CMK (cell line): ENCODE data around the gene RAB20.
"Not testable (repeated sequence)": the region's sequence is repeated elsewhere in the genome, so short reads cannot be mapped to it uniquely, and the experiment has no call there.

Experiments used
- DNase-seq: peaks from one replicate; pipeline ENCODE4 v3.0.0-alpha.2; 2010; ENCODE audit warnings: low read depth

The RAB20 gene

DNA sequence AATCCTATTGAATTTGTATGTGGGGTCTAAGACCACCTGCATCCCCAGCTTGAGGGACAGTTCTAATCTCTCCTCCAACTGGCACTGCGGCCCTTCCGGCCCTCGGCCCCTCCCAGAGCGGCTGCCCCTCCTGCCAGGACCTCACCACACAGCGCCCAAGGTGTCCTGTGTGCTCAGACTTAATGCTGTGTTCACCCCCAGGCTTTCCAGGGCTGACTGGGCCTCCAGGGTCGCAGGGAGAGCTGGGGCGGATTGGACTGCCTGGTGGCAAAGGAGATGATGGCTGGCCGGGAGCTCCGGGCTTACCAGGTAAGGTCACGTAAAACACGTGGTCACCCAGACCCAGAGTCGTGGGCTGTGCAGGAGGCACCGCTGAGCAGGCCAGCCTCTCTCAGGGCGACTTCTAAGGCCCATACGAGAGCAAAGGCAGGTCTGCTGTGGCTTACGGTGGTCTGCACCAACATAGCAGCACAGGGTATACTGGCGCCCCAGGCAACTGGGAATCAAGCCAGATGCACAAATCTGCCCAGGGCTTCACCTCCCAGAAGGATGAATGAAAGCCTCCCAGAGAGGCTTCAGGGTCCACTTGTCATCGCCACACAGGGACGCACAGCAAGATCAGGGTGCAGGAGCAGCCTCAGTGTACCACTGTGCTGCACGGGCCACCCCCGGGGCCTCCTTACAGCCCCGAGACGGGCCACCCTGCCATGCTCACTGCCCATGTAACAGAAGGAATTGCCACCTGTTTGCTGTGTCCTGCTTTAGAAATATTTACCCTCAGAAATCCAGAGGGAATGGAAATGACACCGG, 69.4 kb downstream of the RAB20 start:
- no peak for DNase-seq

DNA sequence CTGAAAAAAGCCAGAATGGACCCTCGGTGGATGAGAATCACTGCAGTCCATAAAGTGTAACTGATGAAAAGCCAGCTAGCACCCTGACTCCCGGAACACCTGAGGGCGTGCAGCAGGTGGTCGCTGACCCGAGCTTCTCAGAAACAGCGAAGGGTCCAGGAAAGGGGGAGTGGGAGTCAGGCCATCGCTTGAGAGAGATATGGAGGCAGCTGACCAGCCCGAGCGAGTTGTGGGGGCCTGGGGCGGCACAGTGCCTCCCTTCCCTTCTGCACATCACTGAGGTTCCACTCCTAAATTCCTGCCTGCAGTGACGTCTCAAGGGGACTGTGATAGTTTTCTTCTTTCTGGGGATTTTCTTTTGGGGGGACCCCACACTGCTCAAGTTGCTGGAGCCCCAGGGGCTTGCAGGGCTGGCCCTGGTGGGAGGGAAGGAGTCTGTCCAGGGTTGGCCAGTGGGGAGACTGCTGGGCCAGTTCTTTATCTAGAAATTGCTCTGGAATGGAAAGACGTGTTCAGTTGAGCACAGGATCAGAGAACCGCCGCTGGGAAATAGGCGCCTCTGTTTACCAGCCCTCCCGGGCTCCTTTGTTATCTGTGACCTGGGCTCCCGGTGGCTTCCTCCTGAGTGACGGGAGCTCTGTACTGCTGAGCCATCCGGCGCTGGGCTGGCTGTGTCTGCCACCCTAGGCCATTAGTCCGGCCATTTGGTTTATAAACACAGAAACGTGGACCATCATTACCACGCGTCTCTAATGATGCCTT, 71.3 kb downstream of the RAB20 start:
- no peak for DNase-seq

DNA sequence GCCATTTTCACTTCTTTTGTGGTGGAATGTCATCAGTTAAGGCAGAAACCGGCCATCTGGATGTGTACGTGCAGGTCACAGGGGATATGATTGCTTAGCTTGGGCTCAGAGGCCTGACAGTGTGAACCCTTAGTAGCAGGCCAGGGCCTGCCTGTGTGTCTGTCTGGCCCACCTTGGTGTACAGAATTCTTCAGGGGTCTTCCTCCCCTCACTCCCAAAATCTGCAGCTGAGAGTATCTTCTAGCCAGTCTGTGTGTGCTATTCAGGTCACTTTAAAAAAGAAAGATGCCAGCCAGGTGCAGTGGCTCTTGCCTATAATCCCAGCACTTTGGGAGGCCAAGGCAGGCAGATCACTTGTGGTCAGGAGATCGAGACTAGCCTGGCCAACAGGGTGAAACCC, 74.6 kb downstream of the RAB20 start:
- DNase-seq, result not testable (repeated sequence)

DNA sequence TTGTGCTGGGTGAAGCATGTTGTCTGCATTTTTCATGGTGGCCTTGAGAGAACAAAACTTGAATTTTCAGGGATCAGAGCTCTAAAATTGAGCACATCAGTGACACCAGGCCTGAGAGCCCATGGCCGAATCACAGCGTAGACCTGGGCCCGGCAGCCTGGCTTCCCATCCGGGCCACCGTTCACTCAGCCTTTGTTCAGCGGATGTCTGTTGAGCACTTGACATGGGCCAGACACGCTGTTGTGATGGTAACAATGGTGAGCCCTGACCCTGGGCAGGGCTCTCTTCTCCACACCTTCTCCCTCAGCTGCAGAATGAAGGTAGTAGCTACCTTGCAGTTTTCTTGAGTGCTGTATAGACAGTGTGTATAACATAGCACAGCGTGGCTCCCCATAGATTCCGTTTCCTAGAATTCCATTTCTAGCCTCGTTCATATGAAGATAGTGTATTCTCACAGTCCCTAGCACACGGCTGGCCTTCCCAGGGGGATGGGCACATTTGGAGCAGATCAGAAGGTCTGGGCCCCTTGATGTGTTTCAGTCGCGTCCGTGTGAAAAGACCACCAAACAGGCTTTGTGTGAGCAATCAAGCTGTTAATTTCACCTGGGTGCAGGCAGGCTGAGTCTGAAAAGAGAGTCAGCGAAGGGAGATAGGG, 75.3 kb downstream of the RAB20 start:
- no peak for DNase-seq

DNA sequence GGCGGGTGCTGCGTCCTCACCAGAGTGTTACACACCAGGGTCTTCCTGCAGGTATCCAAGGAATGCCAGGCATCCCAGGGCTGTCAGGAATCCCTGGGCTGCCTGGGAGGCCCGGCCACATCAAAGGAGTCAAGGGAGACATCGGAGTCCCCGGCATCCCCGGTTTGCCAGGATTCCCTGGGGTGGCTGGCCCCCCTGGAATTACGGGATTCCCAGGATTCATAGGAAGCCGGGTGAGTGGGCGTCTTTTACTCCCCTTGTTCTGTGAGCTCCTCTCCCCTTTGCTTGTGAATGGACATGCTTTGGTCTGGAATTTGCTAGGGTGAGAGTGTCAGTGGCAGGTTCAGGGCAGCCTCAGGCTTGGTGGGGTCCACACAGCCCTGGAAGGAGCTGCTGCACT, 75.9 kb downstream of the RAB20 start:
- no peak for DNase-seq

DNA sequence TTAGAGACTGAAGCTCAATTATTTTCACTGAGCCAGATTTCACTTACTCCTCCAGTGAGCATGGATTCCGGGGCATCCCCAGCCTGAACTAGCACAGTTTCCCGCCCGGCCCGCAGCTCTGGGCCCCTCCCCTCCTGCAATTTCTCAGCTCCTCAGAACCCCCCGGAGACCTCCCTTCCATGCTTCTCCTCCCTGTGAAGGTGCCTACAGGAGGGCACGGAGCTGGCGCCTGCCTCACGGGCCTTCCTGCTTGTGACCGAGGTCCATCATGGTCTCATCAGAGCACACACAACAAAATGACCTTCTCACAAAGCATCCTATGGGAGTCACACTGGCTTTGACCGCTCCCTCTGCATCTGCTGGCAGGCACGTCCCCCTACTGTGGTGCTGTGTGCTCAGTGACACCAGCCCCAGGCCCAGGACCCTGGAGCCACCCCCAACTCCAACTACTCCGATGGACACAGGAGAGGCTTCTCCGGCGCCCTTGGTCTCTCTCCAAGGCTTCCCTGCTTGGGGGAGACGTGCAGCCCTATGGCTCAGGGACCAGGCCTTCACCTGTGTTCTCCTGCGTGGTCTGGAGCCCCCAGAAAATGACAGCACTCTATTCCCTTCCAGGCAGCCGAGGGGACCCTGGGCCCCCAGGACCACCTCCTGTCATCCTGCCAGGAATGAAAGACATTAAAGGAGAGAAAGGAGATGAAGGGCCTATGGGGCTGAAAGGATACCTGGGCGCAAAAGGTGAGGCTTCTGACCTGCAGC, 77.1 kb downstream of the RAB20 start:
- DNase-seq, result no peak

DNA sequence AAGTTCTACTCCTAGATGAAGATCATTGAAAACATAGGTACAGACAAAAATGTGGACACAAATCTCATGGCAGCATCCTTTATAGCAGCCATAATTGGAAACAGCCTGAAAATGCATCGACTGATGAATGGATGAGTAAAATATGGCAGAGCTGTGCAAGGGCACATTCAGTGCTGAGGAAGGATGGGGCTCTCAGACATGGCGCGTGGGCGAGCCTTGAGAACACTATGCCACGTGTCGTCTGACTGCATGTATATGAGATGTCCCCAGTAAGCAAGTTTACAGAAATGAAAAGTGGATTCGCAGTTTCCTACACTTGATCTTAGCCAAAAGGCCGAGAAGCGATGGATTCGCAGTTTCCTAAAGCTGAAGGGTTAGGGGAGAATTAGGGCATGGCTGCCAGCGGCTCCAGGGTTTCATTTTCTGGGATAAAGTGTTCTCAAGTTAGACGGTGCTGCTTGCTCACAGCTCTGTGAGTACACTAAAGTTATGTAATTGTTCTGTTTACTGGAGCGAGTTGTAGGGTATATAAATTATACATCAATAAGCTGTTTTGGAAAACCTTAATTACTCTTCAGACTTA, 78.0 kb downstream of the RAB20 start:
- DNase-seq, result no peak

DNA sequence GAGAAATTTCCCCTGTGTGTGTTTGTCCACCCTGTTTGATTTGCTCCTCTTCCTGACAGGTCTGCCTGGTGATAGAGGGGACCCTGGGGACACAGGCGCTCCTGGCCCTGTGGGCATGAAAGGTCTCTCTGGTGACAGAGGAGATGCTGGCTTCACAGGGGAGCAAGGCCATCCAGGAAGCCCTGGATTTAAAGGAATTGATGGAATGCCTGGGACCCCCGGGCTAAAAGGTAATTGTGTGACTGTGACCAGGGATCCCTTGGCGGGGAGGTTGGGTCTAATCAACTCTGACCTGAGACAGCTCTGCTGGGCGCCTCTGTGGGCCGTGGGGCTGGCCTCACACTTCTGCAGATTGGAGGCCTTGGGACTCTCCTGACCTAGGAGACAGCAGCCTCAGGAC, 81.4 kb downstream of the RAB20 start:
- DNase-seq, result no peak

DNA sequence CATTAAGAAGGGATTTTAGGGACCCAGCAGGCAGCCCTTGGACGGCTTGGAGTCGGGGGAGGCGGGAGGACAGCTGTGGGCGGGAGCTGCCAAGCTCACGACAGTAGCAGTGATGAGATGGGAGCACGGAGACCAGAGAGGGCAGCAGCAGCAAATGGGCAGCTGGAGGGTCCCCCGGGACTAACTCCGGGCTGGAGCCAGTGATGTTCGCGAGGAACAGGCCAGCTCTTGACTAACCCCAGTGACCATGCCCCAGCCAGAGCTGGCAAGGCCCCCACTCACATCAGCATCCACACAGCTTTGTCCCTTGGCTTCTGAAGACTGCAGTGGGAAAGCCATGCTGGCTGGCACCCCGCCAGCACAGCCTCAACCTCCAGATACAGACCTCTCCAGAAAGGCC, 81.9 kb downstream of the RAB20 start:
- no peak for DNase-seq

DNA sequence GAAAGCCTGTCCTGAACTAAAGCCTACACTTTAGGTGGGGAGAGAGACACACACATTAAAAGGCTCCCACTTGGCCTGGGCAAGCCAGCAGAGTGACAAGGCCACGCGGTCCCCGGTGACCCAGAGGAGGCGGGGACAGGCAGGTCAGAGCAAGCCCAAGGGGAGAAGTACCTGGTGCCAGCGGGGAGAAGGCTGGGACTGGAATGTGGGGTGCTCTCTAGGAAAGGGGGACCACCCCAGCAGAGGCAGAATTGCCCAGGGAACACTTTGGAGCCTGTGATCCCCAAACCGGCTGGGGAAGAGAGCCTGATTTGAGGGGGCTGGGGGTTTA, 82.3 kb downstream of the RAB20 start:
- no peak for DNase-seq

DNA sequence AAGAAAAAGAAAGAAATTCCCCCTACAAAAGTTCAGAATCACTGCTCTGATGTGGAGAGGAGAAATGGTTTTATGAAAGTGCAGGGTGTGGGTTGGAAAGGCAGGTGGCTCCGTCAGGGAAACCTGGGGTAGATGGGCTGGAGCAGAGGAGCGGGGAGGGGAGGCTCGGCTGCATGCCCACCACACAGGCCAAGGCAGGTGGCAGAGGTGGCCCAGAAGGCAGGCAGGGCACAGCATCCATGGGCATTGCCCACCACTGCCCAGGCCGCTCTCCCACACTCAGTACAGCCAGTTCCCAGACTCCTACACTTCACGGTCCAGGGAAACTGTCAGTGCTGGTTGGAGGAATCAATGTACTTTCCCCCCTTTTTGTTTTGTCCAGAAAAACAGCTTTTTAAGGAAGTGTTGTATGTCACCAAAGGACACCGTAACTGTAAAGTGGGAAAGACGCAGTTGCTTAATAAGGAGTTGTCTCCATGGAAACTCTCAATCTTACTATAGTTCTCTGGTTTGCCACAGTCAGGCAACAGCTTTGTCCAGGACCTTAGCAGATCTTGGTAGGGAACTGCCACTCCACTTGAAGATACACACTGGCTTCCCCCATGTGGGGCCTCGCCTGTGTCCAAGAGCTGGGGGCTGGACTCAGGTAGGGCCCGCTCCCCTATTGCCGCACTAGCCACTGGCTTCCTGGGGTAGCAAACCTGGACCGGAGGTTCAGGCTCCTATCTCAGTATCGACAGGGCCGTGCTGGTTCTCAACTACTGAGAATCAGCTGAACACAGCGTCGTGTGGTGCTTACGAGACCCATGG, 82.9 kb downstream of the RAB20 start:
- DNase-seq, result no peak

DNA sequence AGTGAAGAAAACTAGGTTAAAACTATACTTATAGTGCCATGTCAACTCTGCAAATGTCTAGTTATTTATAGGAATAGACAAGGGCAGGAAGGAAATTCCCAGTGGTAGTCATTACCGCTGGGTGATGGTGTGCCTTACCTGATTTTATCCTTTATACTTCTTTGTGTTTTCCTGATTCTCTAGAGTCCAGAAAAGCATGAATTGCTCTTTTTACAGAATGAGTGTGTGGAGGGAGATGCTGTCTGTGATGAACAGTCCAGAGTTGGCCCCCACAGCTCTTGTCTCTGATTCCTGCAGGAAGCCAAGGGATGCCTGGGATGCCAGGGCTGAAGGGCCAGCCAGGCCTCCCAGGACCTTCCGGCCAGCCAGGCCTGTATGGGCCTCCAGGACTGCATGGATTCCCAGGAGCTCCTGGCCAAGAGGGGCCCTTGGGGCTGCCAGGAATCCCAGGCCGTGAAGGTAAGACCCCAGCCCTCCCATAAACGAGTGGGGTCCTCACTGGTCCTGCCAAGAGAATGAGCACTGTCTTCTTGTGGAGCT, 83.7 kb downstream of the RAB20 start:
- DNase-seq, result no peak

DNA sequence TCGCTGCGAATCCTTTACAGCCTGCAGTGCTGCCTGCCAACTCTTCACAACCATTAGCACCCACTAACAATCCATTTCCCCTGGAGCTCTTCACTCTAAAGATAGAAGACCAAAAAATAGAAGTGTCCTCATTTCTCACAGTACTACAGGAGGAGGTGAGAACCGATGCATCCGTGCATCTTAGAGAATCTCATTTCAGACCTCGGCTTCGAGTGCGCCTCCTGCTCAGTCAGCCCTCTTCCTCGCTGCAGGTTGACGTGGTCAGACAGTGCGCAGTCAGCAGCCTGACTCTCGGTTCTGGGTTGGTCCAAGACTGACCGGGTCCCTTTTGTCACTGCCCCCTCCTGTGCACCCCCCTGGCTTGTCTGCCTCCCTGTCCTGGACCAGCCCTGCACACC, 85.3 kb downstream of the RAB20 start:
- no peak for DNase-seq

DNA sequence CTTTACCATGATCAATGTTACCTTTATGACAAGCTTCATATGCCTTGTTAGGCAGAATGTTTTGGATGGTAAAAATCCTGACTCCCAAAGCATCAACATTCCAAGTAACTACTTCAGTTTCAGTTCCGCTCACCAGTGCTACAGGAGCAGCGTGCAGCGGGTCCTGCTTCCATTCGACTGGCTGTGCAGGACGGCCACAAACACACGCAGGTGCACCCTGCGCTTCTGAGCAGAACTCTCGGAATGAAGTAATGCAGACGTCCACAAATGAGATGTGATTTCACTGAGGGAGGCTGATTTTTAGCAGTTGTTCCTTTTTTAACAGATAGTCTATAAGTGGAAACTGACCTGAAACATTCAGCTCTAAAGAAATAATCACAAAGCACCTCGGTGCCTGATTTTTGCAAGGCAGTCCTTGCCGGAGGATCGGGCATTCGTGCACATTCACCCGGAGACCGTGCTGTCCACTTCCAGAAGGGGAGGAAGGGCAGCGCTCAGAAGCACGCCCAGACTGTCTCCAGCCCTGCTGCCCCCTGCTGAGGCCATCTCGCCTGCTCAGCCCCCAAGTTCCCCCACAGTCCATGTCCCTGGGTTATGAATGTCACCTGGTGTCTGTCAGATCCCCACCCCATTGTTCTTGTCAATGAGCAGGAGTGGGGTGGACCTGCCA, 85.8 kb downstream of the RAB20 start:
- DNase-seq, result no peak

DNA sequence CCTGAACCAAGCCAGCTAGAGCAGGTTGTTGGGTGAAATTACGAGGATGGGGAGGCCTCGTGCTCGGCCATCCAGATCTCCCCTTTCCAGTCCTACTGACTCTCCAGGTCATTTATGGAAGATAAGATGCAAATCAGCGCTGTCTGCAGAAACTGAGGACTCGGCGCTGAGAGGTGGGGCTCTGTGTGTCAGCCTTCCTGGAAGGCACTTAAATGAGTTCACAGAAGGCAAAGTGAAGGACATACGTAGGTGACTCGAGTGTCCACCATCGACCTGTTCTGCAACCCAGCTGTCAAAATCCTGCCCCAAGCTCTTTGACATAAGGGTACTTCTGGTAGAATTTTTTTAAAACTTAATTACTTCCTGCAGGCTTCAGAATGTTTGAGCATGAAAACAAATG, 86.4 kb downstream of the RAB20 start:
- DNase-seq, result no peak

DNA sequence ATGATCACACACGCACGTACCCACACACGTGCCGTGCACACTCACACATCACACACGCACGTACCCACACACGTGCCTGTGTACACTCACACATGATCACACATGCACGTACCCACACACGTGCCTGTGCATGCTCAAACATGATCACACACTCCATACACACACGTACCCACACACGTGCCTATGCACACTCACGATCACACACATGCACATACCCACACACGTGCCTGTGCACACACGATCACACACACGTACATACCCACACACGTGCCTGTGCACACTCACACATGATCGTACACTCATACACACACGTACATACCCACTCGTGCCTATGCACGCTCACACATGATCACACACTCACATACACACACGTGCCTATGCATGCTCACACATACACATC, 86.8 kb downstream of the RAB20 start:
- no peak for DNase-seq
